Germinal center (tissue), 1 donor: ENCODE results near the gene PARN.
"Not testable (repeated sequence)": the region's sequence is repeated elsewhere in the genome, so short reads cannot be mapped to it uniquely, and the experiment has no call there.

Experiments used
- DNase-seq: peaks from one replicate; pipeline ENCODE4 v3.0.0; 2012; ENCODE audit warnings: mixed read lengths, low spot score

The PARN gene

GRCh38 chr16:14400978-14401710 lies 228.9 kb downstream of the PARN start:
- DNase-seq = not testable (repeated sequence)

DNA sequence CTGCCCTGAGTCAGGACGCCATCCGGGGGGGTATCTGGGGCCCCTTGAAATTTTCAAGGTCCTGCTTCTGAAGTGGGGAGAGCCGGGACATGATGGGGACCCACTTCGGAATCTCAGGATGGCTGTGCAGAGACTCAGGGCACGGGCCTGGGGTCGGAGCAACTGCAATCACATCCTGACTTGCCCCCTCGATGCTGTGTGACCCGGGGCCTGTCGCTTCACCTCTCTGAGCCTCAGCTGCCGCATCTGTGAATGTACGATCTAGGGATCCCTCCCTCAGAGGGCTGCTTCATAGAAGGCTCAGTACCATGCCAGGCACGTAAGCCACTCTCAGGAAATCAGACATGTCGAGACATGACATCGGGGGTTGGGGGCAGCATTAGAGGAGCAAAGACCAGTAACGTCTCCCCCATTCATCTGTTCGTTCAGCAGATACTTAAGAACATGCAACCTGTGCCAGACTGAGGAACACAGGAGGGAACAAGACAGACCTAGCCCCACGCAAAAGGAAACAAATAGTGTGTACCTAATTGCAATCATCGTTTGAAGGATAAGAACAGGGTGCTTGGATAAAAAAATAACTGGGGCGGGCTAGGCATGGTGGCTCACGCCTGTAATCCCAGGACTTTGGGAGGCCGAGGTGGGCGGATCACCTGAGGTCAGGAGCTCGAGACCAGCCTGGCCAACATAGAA lies 229.6 kb downstream of the PARN start:
- DNase-seq = no peak

- no peak for DNase-seq
These were observed 230.4 kb downstream of the PARN start for GRCh38 chr16:14399378-14400284.

DNA sequence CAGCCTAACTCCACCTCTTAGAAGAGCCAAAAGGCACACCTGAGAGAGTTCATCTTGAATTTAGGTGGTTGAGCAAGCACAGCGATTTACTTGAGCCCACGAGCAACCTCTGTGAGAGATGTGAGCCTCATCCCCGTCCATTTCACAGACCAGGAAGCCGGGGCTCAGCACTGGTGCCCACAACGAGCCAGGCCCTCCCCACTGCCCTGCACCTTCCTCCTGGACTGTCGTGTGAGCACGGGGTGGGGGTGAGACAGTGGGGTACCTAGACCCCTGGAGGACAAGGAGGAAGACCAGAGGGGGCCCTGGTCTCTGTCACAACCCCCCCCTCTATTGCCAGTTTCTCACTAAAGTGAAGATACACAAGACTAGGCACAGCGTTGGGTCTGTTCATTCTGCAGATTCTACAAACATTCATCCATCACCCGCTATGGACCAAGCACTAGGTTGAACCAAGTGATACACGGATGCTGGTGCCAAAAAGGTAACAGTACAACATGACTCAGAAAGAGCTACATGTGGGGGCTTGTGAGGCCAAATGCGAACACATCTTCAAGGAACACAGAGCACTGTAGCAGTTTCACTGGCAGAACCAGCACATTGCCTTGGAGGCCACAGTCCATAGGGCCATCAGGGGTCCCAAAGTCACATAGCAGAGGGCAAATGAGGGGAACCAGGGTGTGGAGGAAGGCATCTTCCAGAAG lies 231.9 kb downstream of the PARN start:
- no peak for DNase-seq

DNA sequence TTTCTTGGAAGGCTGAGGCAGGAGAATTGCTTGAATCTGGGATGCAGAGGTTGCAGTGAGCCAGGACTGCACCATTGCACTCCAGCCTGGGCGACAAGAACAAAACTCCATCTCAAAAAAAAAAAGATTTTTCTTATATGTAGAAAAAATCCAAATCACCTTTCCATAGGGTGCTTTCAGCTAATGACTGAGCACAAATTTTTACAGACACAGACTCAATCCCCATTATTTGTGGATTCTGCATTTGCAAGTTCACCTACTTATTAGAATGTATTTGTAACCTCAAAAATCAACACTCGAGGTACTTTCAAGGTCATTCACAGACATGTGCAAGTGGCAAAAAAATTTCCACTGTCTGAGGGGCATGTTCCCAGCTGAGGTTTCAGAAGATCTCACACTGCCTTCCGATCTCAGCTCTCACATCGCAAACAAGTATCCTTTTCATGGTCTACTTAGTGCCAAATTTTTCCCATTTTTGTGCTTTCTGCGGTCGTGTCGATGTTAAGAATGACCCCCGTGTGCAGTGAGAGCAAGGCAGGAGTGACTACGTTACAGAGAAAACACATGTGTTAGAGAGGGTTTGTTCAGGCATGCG lies 234.3 kb downstream of the PARN start:
- not testable (repeated sequence) for DNase-seq

GRCh38 chr16:14394834-14395233 lies 235.2 kb downstream of the PARN start:
- DNase-seq = no peak

DNA sequence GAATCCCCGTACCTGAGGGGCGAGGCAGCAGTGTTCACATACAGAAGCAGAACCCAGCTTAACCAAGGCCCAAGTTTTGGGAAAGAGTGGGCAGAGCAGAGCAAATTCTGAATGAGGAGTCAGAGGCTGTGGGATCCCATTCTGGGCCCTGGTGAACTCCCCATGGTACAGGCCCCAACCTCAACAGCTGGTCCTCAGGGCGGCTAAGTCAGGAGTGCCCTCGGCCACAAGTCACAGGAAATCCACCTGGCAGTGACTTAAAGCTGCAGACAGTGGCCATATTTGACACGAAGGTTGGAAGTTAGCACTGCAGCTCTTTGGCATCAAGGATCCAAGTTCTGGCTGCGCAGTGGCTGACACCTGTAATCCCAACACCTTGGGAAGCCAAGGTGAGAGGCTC lies 237.1 kb downstream of the PARN start:
- no peak for DNase-seq

- no peak for DNase-seq
These were observed 240.7 kb downstream of the PARN start for GRCh38 chr16:14389359-14389758.

- no peak for DNase-seq
These were observed 241.8 kb downstream of the PARN start for GRCh38 chr16:14388243-14388642.

DNA sequence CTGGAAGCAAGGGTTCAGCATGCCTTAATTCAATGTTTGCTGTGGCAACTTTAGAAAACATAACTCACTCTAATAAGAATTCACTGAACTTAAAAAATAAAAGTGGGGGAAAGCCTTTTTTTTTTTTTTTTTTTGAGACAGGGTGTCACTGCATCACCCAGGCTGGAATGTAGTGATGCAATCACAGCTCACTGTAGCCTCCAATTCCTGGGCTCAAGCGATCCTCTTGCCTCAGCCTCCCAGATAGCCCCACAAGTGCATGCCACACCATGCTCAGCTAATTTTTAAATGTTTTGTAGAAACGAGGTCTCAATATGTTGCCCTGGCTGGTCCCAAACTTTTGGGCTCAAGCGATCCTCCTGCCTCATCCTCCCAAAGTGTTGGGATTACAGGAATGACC lies 243.9 kb downstream of the PARN start:
- no peak for DNase-seq
